KMS-11 (cell line): ENCODE results near the gene CDC37.

ENCODE experiments used
- H2AFZ ChIP-seq: fragments of 200-600 bp; sonication (generic); 2 replicates; pipeline ENCODE4 v1.6.1; 2016; ENCODE audit warnings: antibody characterized with exemption, mixed run types, low read depth
- H3K27ac ChIP-seq: fragments of 200-600 bp; sonication (generic); 2 replicates; pipeline ENCODE4 v1.6.1; 2016; ENCODE audit warnings: mild to moderate bottlenecking, mixed run types
- H3K27me3 ChIP-seq: fragments of 200-600 bp; sonication (generic); 2 replicates; pipeline ENCODE4 v1.6.1; 2017; ENCODE audit warnings: mild to moderate bottlenecking, low read depth, mixed run types, moderate library complexity; ENCODE audit not compliant: insufficient read depth
- H3K36me3 ChIP-seq: fragments of 200-600 bp; sonication (generic); 2 replicates; pipeline ENCODE4 v1.6.1; 2017; ENCODE audit warnings: mild to moderate bottlenecking, mixed run types; ENCODE audit not compliant: insufficient read depth
- H3K4me1 ChIP-seq: fragments of 200-600 bp; sonication (generic); 2 replicates; pipeline ENCODE4 v1.6.1; 2016; ENCODE audit warnings: mild to moderate bottlenecking, low read depth, mixed run types; ENCODE audit not compliant: poor library complexity, severe bottlenecking
- H3K4me2 ChIP-seq: fragments of 200-600 bp; sonication (generic); 2 replicates; pipeline ENCODE4 v1.7.0; 2016; ENCODE audit warnings: mild to moderate bottlenecking, mixed run types
- H3K4me3 ChIP-seq: fragments of 200-600 bp; sonication (generic); IDR thresholded peaks from 2 replicates; pipeline ENCODE4 v1.6.1; 2017; ENCODE audit warnings: low read depth, low read length, mixed read lengths; ENCODE audit not compliant: insufficient read depth
- H3K79me2 ChIP-seq: fragments of 200-600 bp; sonication (generic); 2 replicates; pipeline ENCODE4 v1.6.1; 2016; ENCODE audit warnings: low read depth, mixed run types; ENCODE audit not compliant: insufficient read depth
- H3K9ac ChIP-seq: fragments of 200-600 bp; sonication (generic); 2 replicates; pipeline ENCODE4 v1.6.1; 2016; ENCODE audit warnings: mild to moderate bottlenecking, mixed run types
- H4K20me1 ChIP-seq: fragments of 200-600 bp; sonication (generic); 2 replicates; pipeline ENCODE4 v1.6.1; 2016; ENCODE audit warnings: mild to moderate bottlenecking, mixed run types; ENCODE audit not compliant: insufficient read depth
- TF ChIP-seq, protein P1 (sequence below): fragments of 200-600 bp; sonication (generic); conservative IDR thresholded peaks from 2 replicates; pipeline ENCODE4 v1.6.1; 2017; ENCODE audit warnings: low read depth, mild to moderate bottlenecking, antibody characterized with exemption, low read length, moderate library complexity, mixed read lengths

Gene CDC37

DNA sequence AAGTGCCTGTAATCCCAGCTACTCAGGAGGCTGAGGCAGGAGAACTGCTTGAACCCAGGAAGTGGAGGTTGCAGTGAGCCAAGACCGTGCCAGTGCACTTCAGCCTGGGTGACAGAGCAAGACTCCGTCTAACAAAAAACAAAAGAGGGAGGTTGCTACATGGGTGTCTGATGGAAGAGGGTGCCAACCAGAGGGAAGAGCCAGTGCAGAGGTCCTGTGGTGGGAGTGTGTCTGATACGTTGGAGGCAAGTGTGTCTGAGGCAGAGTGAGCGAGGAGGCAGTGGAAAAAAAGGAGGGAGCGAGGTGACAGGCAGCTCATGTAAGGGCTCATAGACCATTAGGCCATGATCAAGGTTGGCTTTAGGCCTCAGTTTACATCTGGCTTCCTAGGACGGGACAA is 23.8 kb upstream of the CDC37 start:
- H3K4me1 ChIP-seq, result peaks cover 37% of the 10 kb centered on the region
- no peaks in the 10 kb centered on the region for H3K27me3 ChIP-seq
- H3K9ac ChIP-seq, result no peak overlapping the region
- TF ChIP-seq, protein P1, sequence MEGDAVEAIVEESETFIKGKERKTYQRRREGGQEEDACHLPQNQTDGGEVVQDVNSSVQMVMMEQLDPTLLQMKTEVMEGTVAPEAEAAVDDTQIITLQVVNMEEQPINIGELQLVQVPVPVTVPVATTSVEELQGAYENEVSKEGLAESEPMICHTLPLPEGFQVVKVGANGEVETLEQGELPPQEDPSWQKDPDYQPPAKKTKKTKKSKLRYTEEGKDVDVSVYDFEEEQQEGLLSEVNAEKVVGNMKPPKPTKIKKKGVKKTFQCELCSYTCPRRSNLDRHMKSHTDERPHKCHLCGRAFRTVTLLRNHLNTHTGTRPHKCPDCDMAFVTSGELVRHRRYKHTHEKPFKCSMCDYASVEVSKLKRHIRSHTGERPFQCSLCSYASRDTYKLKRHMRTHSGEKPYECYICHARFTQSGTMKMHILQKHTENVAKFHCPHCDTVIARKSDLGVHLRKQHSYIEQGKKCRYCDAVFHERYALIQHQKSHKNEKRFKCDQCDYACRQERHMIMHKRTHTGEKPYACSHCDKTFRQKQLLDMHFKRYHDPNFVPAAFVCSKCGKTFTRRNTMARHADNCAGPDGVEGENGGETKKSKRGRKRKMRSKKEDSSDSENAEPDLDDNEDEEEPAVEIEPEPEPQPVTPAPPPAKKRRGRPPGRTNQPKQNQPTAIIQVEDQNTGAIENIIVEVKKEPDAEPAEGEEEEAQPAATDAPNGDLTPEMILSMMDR, result no peak
- no peaks in the 10 kb centered on the region for H3K36me3 ChIP-seq
- no peak overlapping the region for H3K4me3 ChIP-seq
- no peak overlapping the region for H3K27ac ChIP-seq
- H3K4me2 ChIP-seq, result no peak overlapping the region
- H3K79me2 ChIP-seq, result peaks cover 13% of the 10 kb centered on the region; the same call in 1 of the 2 replicates
- no peaks in the 10 kb centered on the region for H4K20me1 ChIP-seq
- no peak overlapping the region for H2AFZ ChIP-seq

DNA sequence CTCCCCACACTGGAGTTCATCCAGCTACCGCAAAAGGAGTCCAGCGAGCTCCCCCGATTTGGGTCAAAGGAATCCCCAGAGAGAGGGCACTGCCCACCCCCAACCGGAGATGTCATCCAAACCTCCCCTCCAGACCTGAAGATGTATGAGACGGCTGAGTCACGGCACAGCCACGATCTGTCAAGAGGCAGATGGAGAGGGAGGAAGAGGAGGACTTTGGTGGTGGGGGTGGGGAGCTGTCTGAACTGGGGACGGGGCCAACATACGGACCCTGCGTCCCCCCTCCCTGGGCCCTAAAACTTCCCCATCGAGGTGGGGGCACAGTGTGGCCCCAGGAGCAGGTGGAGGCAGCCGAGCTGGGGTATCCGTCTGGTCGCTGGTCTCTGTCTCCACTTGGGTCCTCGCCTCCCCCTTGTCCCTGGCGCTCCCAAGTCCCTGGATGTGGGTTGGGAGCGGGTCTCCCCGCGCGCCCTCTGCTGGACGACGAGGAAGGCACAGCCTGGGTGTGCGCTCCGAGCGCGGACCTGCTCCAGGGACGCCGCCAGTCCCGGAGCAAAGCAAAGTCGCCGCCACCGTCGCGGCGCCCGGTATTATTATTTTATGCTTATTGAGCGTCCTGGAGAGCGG is 20.8 kb upstream of the CDC37 start:
- Histone ChIP-seq H3K36me3 (no peaks in the 10 kb centered on the region), H3K9ac (peak overlapping the region; percentile 25; the same call in 1 of the 2 replicates), H3K4me1 (peaks cover 46% of the 10 kb centered on the region), H3K79me2 (peaks cover 28% of the 10 kb centered on the region; the same call in 1 of the 2 replicates), H4K20me1 (no peaks in the 10 kb centered on the region), H3K4me3 (no peak overlapping the region), H3K27me3 (no peaks in the 10 kb centered on the region; the same call in 1 of the 2 replicates), H3K4me2 (peak overlapping the region; percentile 99), H2AFZ (peak overlapping the region; percentile 68), H3K27ac (no peak overlapping the region)
- TF ChIP-seq, protein P1, result peak; percentile 88

- H3K27me3 ChIP-seq, result no peaks in the 10 kb centered on the region; the same call in 1 of the 2 replicates
- H3K79me2 ChIP-seq, result peaks cover 28% of the 10 kb centered on the region; the same call in 1 of the 2 replicates
- no peaks in the 10 kb centered on the region for H4K20me1 ChIP-seq
- H3K27ac ChIP-seq, result no peak overlapping the region
- no peaks in the 10 kb centered on the region for H3K36me3 ChIP-seq
- peaks cover 55% of the 10 kb centered on the region for H3K4me1 ChIP-seq
- no peak overlapping the region for H3K4me2 ChIP-seq
- no peak overlapping the region for H3K9ac ChIP-seq
- TF ChIP-seq, protein P1, result no peak
- H2AFZ ChIP-seq, result no peak overlapping the region
- no peak overlapping the region for H3K4me3 ChIP-seq
Observed at GRCh38 chr19:10422846-10423245, 19.5 kb upstream of the CDC37 start.

GRCh38 chr19:10422046-10422461 is 18.7 kb upstream of the CDC37 start:
- Histone ChIP-seq H3K4me2 (peak overlapping the region; percentile 92; the same call in 1 of the 2 replicates), H3K4me1 (peaks cover 61% of the 10 kb centered on the region), H3K9ac (no peak overlapping the region; the same call in 1 of the 2 replicates), H3K27me3 (no peaks in the 10 kb centered on the region; the same call in 1 of the 2 replicates), H3K4me3 (no peak overlapping the region), H2AFZ (no peak overlapping the region), H3K79me2 (peaks cover 28% of the 10 kb centered on the region; the same call in 1 of the 2 replicates), H3K36me3 (no peaks in the 10 kb centered on the region), H3K27ac (no peak overlapping the region), H4K20me1 (no peaks in the 10 kb centered on the region)
- TF ChIP-seq, protein P1, result no peak
